H1 (cell line): ENCODE measurements around the gene MEGF9. TPM values are rescaled to one million over a fixed set of nuclear protein-coding genes. Genes with fewer than 3 reads are reported as not detected.

ENCODE experiments used
- CTCF ChIA-PET: fragments of 300-600 bp; sonication (Branson Sonifier 250); formaldehyde crosslinking; loops from one replicate; lab custom pipeline; 2021; ENCODE audit not compliant: partially characterized antibody; lab: Charles Lee
- POLR2A ChIA-PET: fragments of 300-600 bp; sonication (Branson Sonifier 250); formaldehyde crosslinking; loops from one replicate; lab custom pipeline; 2021; ENCODE audit warnings: inconsistent platforms; ENCODE audit not compliant: partially characterized antibody; lab: Charles Lee
- DNase-seq, 2 experiments: peaks; one replicate each; pipeline versions ENCODE4 v3.0.0 to v3.0.0-alpha.2; 2010 to 2022; ENCODE audit warnings: low spot score in 2 of 2, low read depth in 1 of 2, mixed read lengths in 1 of 2
- FAIRE-seq: peaks from 2 replicates; lab custom pipeline; 2011; peaks lifted over from hg19 to GRCh38; lab: Jason Lieb, UNC
- H2AFZ ChIP-seq: 2 replicates; pipeline ENCODE4 v1.8.1; 2012; ENCODE audit warnings: low read length, inconsistent platforms
- H2AK5ac ChIP-seq: 2 replicates; pipeline ENCODE4 v1.6.1; 2013; ENCODE audit warnings: low read depth, low read length
- H2BK120ac ChIP-seq: replicated peaks from 2 replicates; pipeline ENCODE3; 2013; ENCODE audit warnings: low read depth, low read length, inconsistent platforms
- H2BK12ac ChIP-seq: 2 replicates; pipeline ENCODE4 v1.6.1; 2013; ENCODE audit warnings: low read depth, low read length
- H2BK15ac ChIP-seq: 2 replicates; pipeline ENCODE4 v1.6.1; 2013; ENCODE audit warnings: low read length
- H2BK20ac ChIP-seq: 2 replicates; pipeline ENCODE4 v1.6.1; 2013; ENCODE audit warnings: low read length
- H2BK5ac ChIP-seq: 2 replicates; pipeline ENCODE4 v1.6.1; 2013; ENCODE audit warnings: low read depth, low read length
- H3K14ac ChIP-seq: 2 replicates; pipeline ENCODE4 v1.6.1; 2013; ENCODE audit warnings: inconsistent platforms; ENCODE audit not compliant: insufficient read length
- H3K18ac ChIP-seq: 2 replicates; pipeline ENCODE4 v1.6.1; 2013; ENCODE audit warnings: low read length; ENCODE audit errors: extremely low read depth
- H3K23ac ChIP-seq: 2 replicates; pipeline ENCODE4 v1.6.1; 2013; ENCODE audit warnings: inconsistent platforms; ENCODE audit not compliant: insufficient read length
- H3K23me2 ChIP-seq: 2 replicates; pipeline ENCODE4 v1.6.1; 2013; ENCODE audit warnings: low read depth, low read length
- H3K27ac ChIP-seq: 2 replicates; pipeline ENCODE4 v1.6.1; 2011; ENCODE audit warnings: low read depth, low read length, inconsistent platforms
- H3K27me3 ChIP-seq, 4 experiments: replicated peaks in 1 of 4; 1 replicate in 1 of 4; 2 replicates in 3 of 4; pipeline versions ENCODE4 v1.6.1 to v1.8.1; 2011 to 2013; ENCODE audit warnings: low read length in 3 of 4, mild to moderate bottlenecking in 3 of 4, inconsistent platforms in 2 of 4, mixed read lengths in 2 of 4, moderate library complexity in 1 of 4; ENCODE audit not compliant: control insufficient read depth in 3 of 4, insufficient read depth in 3 of 4; ENCODE audit errors: extremely low read depth in 1 of 4
- H3K36me3 ChIP-seq, 4 experiments: 2 replicates each; pipeline versions ENCODE4 v1.6.1 to v1.8.1; 2011 to 2013; ENCODE audit warnings: mild to moderate bottlenecking in 4 of 4, low read length in 3 of 4, moderate library complexity in 2 of 4, control low read depth in 1 of 4, inconsistent platforms in 1 of 4; ENCODE audit not compliant: insufficient read depth in 4 of 4, control insufficient read depth in 2 of 4
- H3K4ac ChIP-seq: replicated peaks from 2 replicates; pipeline ENCODE3; 2013; ENCODE audit warnings: low read length, low read depth, mixed read lengths, inconsistent platforms; ENCODE audit not compliant: insufficient read length
- H3K4me1 ChIP-seq, 4 experiments: replicated peaks in 1 of 4; 1 replicate in 1 of 4; 2 replicates in 3 of 4; pipeline versions ENCODE4 v1.6.1 to v1.8.1; 2011 to 2013; ENCODE audit warnings: low read length in 3 of 4, inconsistent platforms in 2 of 4, mixed read lengths in 1 of 4; ENCODE audit not compliant: insufficient read depth in 4 of 4, control insufficient read depth in 3 of 4
- H3K4me2 ChIP-seq, 2 experiments: 2 replicates each; pipeline versions ENCODE4 v1.6.1 to v1.8.1; 2011 to 2013; ENCODE audit warnings: low read depth in 2 of 2, low read length in 2 of 2, control low read depth in 1 of 2, inconsistent platforms in 1 of 2, mild to moderate bottlenecking in 1 of 2; ENCODE audit not compliant: insufficient read depth in 1 of 2
- H3K4me3 ChIP-seq, 4 experiments: fragments of 200-600, 300-600 bp in 1 of 4; sonication (generic), shearing (Covaris generic), sonication (Bioruptor Twin) in 1 of 4; 2 replicates each; pipeline versions ENCODE4 v1.5.1 to v1.8.1; 2011 to 2016; ENCODE audit warnings: low read length in 4 of 4, low read depth in 3 of 4, control low read depth in 2 of 4, inconsistent platforms in 2 of 4, mild to moderate bottlenecking in 2 of 4, mixed read lengths in 1 of 4, moderate library complexity in 1 of 4; ENCODE audit not compliant: insufficient read depth in 2 of 4; ENCODE audit errors: extremely low read depth in 1 of 4
- H3K56ac ChIP-seq: replicated peaks from 2 replicates; pipeline ENCODE3; 2013; ENCODE audit warnings: low read depth, mild to moderate bottlenecking, mixed read lengths, low read length, inconsistent platforms; ENCODE audit not compliant: insufficient read length
- H3K79me1 ChIP-seq: 2 replicates; pipeline ENCODE4 v1.6.1; 2013; ENCODE audit warnings: low read depth, low read length, control low read depth
- H3K79me2 ChIP-seq, 2 experiments: 2 replicates each; pipeline versions ENCODE4 v1.6.1 to v1.8.1; 2012 to 2013; ENCODE audit warnings: low read length in 2 of 2, mild to moderate bottlenecking in 2 of 2, inconsistent platforms in 1 of 2; ENCODE audit not compliant: insufficient read depth in 2 of 2, control insufficient read depth in 1 of 2
- H3K9ac ChIP-seq, 4 experiments: replicated peaks in 1 of 4; 1 replicate in 1 of 4; 2 replicates in 3 of 4; pipeline versions ENCODE4 v1.6.1 to v1.8.1; 2011 to 2013; ENCODE audit warnings: low read depth in 3 of 4, low read length in 3 of 4, control low read depth in 2 of 4, mild to moderate bottlenecking in 2 of 4, moderate library complexity in 2 of 4, inconsistent platforms in 1 of 4; ENCODE audit errors: extremely low read depth in 1 of 4
- H3K9me3 ChIP-seq, 2 experiments: 2 replicates each; pipeline versions ENCODE4 v1.6.1 to v1.8.1; 2012 to 2013; ENCODE audit warnings: mild to moderate bottlenecking in 2 of 2, moderate library complexity in 2 of 2, control low read depth in 1 of 2, inconsistent platforms in 1 of 2, low read depth in 1 of 2, low read length in 1 of 2, mixed read lengths in 1 of 2; ENCODE audit not compliant: insufficient read depth in 2 of 2
- H4K20me1 ChIP-seq, 2 experiments: replicated peaks in 1 of 2; 2 replicates each; pipeline versions ENCODE3 to v1.8.1; 2011 to 2013; ENCODE audit warnings: inconsistent platforms in 2 of 2, low read length in 2 of 2, mild to moderate bottlenecking in 1 of 2; ENCODE audit not compliant: insufficient read depth in 2 of 2, control insufficient read depth in 1 of 2
- H4K5ac ChIP-seq: 2 replicates; pipeline ENCODE4 v1.6.1; 2013; ENCODE audit warnings: low read length, low read depth, mixed read lengths, inconsistent platforms; ENCODE audit not compliant: insufficient read length
- H4K8ac ChIP-seq: 2 replicates; pipeline ENCODE4 v1.8.0; 2013; ENCODE audit warnings: mild to moderate bottlenecking, moderate library complexity, low read length, inconsistent platforms; ENCODE audit not compliant: insufficient read depth; ENCODE audit errors: extremely low read depth
- H4K91ac ChIP-seq: replicated peaks from 2 replicates; pipeline ENCODE3; 2013; ENCODE audit warnings: low read length, mixed read lengths, inconsistent platforms; ENCODE audit not compliant: insufficient read length
- CBX5 ChIP-seq: fragments of 300-800, 300-1000 bp; sonication (generic); IDR thresholded peaks from 2 replicates; pipeline ENCODE4 v1.7.1; 2016; ENCODE audit warnings: antibody characterized with exemption, low read length, low read depth
- E2F6 ChIP-seq: IDR thresholded peaks from 2 replicates; pipeline ENCODE4 v1.6.1; 2012; ENCODE audit warnings: inconsistent platforms
- EP300 ChIP-seq, 2 experiments: IDR thresholded peaks; 1 replicate in 1 of 2; 2 replicates in 1 of 2; pipeline ENCODE4 v1.6.1; 2011 to 2012; ENCODE audit warnings: low read depth in 2 of 2, low read length in 2 of 2, mild to moderate bottlenecking in 2 of 2, borderline replicate concordance in 1 of 2, inconsistent platforms in 1 of 2, moderate library complexity in 1 of 2
- GABPA ChIP-seq: IDR thresholded peaks from 2 replicates; pipeline ENCODE4 v1.6.1; 2011; ENCODE audit warnings: mild to moderate bottlenecking, low read length, moderate library complexity, borderline replicate concordance; ENCODE audit not compliant: insufficient read depth
- GTF2F1 ChIP-seq: IDR thresholded peaks from 2 replicates; pipeline ENCODE4 v1.6.1; 2012; ENCODE audit warnings: low read depth, low read length, improper control_type of control experiment, borderline replicate concordance
- JUN ChIP-seq: IDR thresholded peaks from 2 replicates; pipeline ENCODE4 v1.6.1; 2011; ENCODE audit warnings: low read depth, mild to moderate bottlenecking, improper control_type of control experiment, low read length
- JUND ChIP-seq: IDR thresholded peaks from 2 replicates; pipeline ENCODE4 v1.6.1; 2011; ENCODE audit warnings: mild to moderate bottlenecking, improper control_type of control experiment, low read length
- MAX ChIP-seq: IDR thresholded peaks from 2 replicates; pipeline ENCODE4 v1.6.1; 2012; ENCODE audit warnings: inconsistent platforms
- POLR2A ChIP-seq, 2 experiments: IDR thresholded peaks; 1 replicate in 1 of 2; 2 replicates in 1 of 2; pipeline ENCODE4 v1.6.1; 2011; ENCODE audit warnings: low read depth in 2 of 2, low read length in 2 of 2, mild to moderate bottlenecking in 2 of 2; ENCODE audit errors: control extremely low read depth in 1 of 2
- RFX5 ChIP-seq: IDR thresholded peaks from 2 replicates; pipeline ENCODE4 v1.6.1; 2011; ENCODE audit warnings: low read depth, low read length, improper control_type of control experiment, borderline replicate concordance
- RXRA ChIP-seq: IDR thresholded peaks from 2 replicates; pipeline ENCODE4 v1.6.1; 2011; ENCODE audit warnings: low read depth, mild to moderate bottlenecking, low read length, moderate library complexity; ENCODE audit not compliant: insufficient read depth
- SIX5 ChIP-seq: IDR thresholded peaks from 2 replicates; pipeline ENCODE4 v1.6.1; 2011; ENCODE audit warnings: mild to moderate bottlenecking, low read depth, low read length
- SP4 ChIP-seq: IDR thresholded peaks from 2 replicates; pipeline ENCODE4 v1.6.1; 2012; ENCODE audit warnings: low read length, inconsistent platforms
- TCF12 ChIP-seq: IDR thresholded peaks from 2 replicates; pipeline ENCODE4 v1.6.1; 2011; ENCODE audit warnings: low read depth, mild to moderate bottlenecking, low read length
- WGBS, 2 experiments: shearing (Covaris generic) in 1 of 2; methylation state at CpG; one replicate each; pipeline versions ENCODE4 v1.1.6 to v1.1.7; 2013 to 2015; ENCODE audit warnings: low lambda C conversion rate in 2 of 2, mixed read lengths in 2 of 2, inconsistent platforms in 1 of 2, low coverage in 1 of 2, missing lambda C conversion rate in 1 of 2; ENCODE audit not compliant: insufficient replicate concordance in 2 of 2, insufficient coverage in 1 of 2, insufficient read length in 1 of 2; ENCODE audit errors: extremely low coverage in 1 of 2, missing lambda C conversion rate in 1 of 2; 5-methylcytosine and 5-hydroxymethylcytosine counted together
- polyA plus RNA-seq, 7 experiments: library from polyadenylated mRNA; depleted of rRNA in 3 of 7; stranded (reverse) in 5 of 7; unstranded in 2 of 7; fragments of >200 nt in 5 of 7; fragments of 200-250 nt in 2 of 7; gene quantifications; 1 replicate in 5 of 7; 2 replicates in 1 of 7; 4 replicates in 1 of 7; pipeline versions ENCODE4 v1.2.1 to v1.2.3, GENCODE V29; 2011 to 2013; ENCODE audit warnings: missing spikeins in 2 of 7, mixed read lengths in 2 of 7
- total RNA-seq: library from RNA; stranded (reverse); fragmentation: NEBNext Ultra II Directional; extraction: Animal tissue kit (Norgen Biotek cat#: 25700); gene quantifications from 2 replicates; pipeline ENCODE4 v1.2.1, GENCODE V29; 2021

MEGF9 gene
- total and polyA plus RNA-seq, 2 of the 8 experiments (the other 6 are each of a cell fraction or from before 2014, with no cell fraction given): 0.45 to 1.8 TPM

GRCh38 chr9:120745278-120745677, 31.0 kb upstream of the MEGF9 start:
- POLR2A ChIA-PET: no interaction called here
- no peaks in the 10 kb centered on the region for H4K20me1 ChIP-seq
- H3K14ac ChIP-seq: no peak overlapping the region
- no peak overlapping the region for H2BK12ac ChIP-seq
- H3K4me2 ChIP-seq: no peak overlapping the region
- H2BK5ac ChIP-seq: no peak overlapping the region
- DNase-seq: no peak
- no peaks in the 10 kb centered on the region for H3K36me3 ChIP-seq
- no peak overlapping the region for H3K23ac ChIP-seq
- no peaks in the 10 kb centered on the region for H3K79me1 ChIP-seq
- H3K9ac ChIP-seq: no peak overlapping the region
- no peaks in the 10 kb centered on the region for H3K79me2 ChIP-seq
- H2AK5ac ChIP-seq: no peak overlapping the region
- no peak overlapping the region for H3K56ac ChIP-seq
- no peak overlapping the region for H3K4ac ChIP-seq
- no peaks in the 10 kb centered on the region for H3K27me3 ChIP-seq
- no peak overlapping the region for H2AFZ ChIP-seq
- H3K23me2 ChIP-seq: no peaks in the 10 kb centered on the region
- no peak for FAIRE-seq
- no peak overlapping the region for H4K8ac ChIP-seq
- H3K9me3 ChIP-seq: peaks cover 0 to 6% of the 10 kb centered on the region in 2 experiments; a peak in 1 of 4 replicates
- no peak overlapping the region for H4K5ac ChIP-seq
- H2BK20ac ChIP-seq: no peak overlapping the region
- H3K4me3 ChIP-seq: no peak overlapping the region
- H2BK15ac ChIP-seq: no peak overlapping the region
- CTCF ChIA-PET: interaction anchor here (0.7 to 2.3 kb wide), 6 partner anchors 9 to 236 kb away, joined by 3 to 7 read pairs (median 4); no protein-coding TSS in a partner anchor
- H3K18ac ChIP-seq: no peak overlapping the region
- WGBS, 2 experiments: 95% methylated on average over 6 of the region's 6 CpGs; no CpG with 5 or more reads in 1 of the 2 experiments
- H4K91ac ChIP-seq: no peak overlapping the region
- no peak overlapping the region for H2BK120ac ChIP-seq
- no peak overlapping the region for H3K27ac ChIP-seq
- TF ChIP-seq POLR2A (IDR thresholded peaks at IDR 0.05; ENCODE audit: control extremely low read depth in 1 of 2, low read depth in 2 of 2, low read length in 2 of 2): no peak
- TF ChIP-seq GTF2F1: no peak
- no peak for TF ChIP-seq EP300 (IDR thresholded peaks at IDR 0.05; ENCODE audit: borderline replicate concordance in 1 of 2, low read depth in 2 of 2, low read length in 2 of 2)
- TF ChIP-seq RFX5: no peak
- no peak for TF ChIP-seq TCF12
- TF ChIP-seq CBX5: no peak
- no peak for TF ChIP-seq JUN
- no peak for TF ChIP-seq MAX
- no peak for TF ChIP-seq SIX5
- TF ChIP-seq GABPA: no peak
- TF ChIP-seq E2F6: no peak
- no peak for TF ChIP-seq JUND
- no peak for TF ChIP-seq SP4
- TF ChIP-seq RXRA: no peak
- H3K4me1 ChIP-seq: no peaks in the 10 kb centered on the region
